NT2/D1 (cell line): ENCODE results near the gene JDP2.

Experiments used
- DNase-seq: peaks from one replicate; pipeline ENCODE4 v3.0.0-alpha.2; 2011; ENCODE audit warnings: low read depth, low spot score
- H3K27me3 ChIP-seq: 2 replicates; pipeline ENCODE4 v1.6.0; 2011; ENCODE audit warnings: mild to moderate bottlenecking; ENCODE audit not compliant: insufficient read length, insufficient read depth
- H3K36me3 ChIP-seq: 2 replicates; pipeline ENCODE4 v1.6.1; 2011; ENCODE audit warnings: mild to moderate bottlenecking, low read length, mixed read lengths; ENCODE audit not compliant: insufficient read depth, insufficient read length
- H3K4me1 ChIP-seq: 2 replicates; pipeline ENCODE4 v1.5.1; 2011; ENCODE audit not compliant: insufficient read depth, insufficient read length
- H3K4me3 ChIP-seq: 2 replicates; pipeline ENCODE4 v1.5.1; 2011; ENCODE audit warnings: low read depth; ENCODE audit not compliant: insufficient read length
- H3K9ac ChIP-seq: 2 replicates; pipeline ENCODE4 v1.6.0; 2011; ENCODE audit warnings: low read depth; ENCODE audit not compliant: insufficient read length
- H3K9me3 ChIP-seq: 2 replicates; pipeline ENCODE4 v1.5.1; 2011; ENCODE audit warnings: mild to moderate bottlenecking, low read length; ENCODE audit not compliant: insufficient read depth
- SUZ12 ChIP-seq: IDR thresholded peaks from 2 replicates; pipeline ENCODE4 v1.6.1; 2011; ENCODE audit not compliant: insufficient read length, insufficient read depth; ENCODE audit errors: extremely low read depth
- YY1 ChIP-seq: IDR thresholded peaks from 2 replicates; pipeline ENCODE4 v1.6.1; 2011; ENCODE audit not compliant: insufficient read length, insufficient read depth
- ZNF274 ChIP-seq: IDR thresholded peaks from 2 replicates; pipeline ENCODE4 v1.6.1; 2011; ENCODE audit warnings: mild to moderate bottlenecking, low read depth, low read length

JDP2 gene

DNA sequence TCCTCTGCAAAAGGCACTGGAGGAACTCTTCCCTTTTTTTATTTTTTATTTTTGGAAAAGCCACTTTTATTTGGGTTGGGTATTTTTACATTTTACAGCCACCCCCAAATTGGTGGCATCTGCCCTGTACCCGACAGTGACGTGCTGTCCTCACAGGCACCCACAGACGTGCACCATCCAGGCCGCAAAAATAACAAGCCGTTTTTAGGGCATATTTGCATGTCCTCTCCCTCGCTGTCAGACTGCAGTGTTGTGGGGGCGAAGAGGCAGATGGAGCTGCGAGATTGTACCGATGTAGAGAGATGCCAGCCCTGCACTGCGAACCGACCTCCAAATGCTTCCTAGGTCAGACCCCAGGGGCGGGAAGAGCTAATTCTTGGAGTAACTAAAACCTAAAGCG lies 12.2 kb downstream of the JDP2 start:
- TF ChIP-seq ZNF274 (no peak), YY1 (no peak), SUZ12 (no peak)
- Histone ChIP-seq H3K27me3 (no peaks in the 10 kb centered on the region), H3K4me1 (no peaks in the 10 kb centered on the region), H3K9me3 (no peaks in the 10 kb centered on the region), H3K4me3 (no peak overlapping the region), H3K9ac (no peak overlapping the region), H3K36me3 (peaks cover 97% of the 10 kb centered on the region)
- no peak for DNase-seq

DNA sequence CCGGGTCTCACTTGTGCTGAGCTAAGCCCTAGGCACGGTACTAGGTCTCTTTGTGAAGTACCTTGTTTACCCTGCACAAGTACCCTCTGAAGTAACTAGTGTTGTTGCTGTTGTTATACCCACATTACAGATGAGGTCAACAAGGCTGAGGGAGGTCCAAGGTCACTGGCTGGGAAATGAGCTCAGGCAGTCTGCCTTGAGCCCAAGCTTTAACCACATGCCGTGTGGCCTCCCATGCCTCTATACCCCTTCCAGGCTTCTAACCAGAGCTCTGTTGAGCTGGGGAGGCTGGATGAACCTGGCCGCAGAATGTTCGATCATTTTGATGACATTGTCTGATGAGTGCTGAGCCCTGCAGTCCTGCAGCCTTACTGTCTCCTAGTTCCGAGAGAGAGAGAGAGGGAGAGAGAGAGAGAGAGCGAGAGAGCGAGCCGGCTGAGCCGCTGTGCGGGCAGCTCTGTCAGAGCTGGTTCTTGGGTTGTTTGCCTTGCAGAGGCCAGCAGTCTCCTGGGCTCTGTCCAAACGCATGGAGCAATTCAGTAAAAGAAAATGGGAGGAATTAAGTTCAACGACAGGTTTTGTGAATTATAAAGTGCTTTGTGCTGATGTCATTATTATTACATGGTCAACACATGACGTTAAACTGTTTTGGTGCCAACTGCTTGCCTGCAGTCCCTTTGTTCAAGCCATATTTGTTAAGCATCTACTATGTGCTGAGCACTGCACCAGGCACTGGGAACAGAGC lies 13.1 kb downstream of the JDP2 start:
- Histone ChIP-seq H3K27me3 (no peaks in the 10 kb centered on the region), H3K9ac (no peak overlapping the region), H3K36me3 (peaks cover 93% of the 10 kb centered on the region), H3K9me3 (no peaks in the 10 kb centered on the region), H3K4me3 (no peak overlapping the region), H3K4me1 (no peaks in the 10 kb centered on the region)
- no peak for DNase-seq
- no peak for TF ChIP-seq YY1

DNA sequence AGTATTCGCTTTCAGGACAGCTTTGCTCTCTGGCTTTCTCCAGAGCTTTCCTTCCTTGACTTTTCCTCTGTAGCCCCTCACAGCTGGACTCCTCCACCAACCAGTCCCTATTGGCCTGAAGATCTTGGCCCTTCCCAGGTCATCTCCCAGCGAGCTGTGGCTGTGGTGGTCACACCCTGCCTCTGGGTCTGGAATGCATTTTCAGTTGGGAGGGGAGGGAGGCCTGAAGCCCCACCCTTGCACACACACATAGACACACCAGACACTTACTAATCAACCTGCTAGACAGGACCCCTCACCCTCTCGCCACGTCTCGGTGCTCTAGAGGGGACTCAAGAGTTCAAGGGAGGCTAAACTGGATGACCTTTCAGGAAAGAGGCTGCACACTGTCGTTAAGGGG lies 13.9 kb downstream of the JDP2 start:
- Histone ChIP-seq H3K9ac (no peak overlapping the region), H3K27me3 (no peaks in the 10 kb centered on the region), H3K4me3 (no peak overlapping the region), H3K36me3 (peaks cover 91% of the 10 kb centered on the region), H3K4me1 (no peaks in the 10 kb centered on the region), H3K9me3 (no peaks in the 10 kb centered on the region)
- DNase-seq: no peak
- TF ChIP-seq SUZ12 (no peak), YY1 (no peak), ZNF274 (no peak)

DNA sequence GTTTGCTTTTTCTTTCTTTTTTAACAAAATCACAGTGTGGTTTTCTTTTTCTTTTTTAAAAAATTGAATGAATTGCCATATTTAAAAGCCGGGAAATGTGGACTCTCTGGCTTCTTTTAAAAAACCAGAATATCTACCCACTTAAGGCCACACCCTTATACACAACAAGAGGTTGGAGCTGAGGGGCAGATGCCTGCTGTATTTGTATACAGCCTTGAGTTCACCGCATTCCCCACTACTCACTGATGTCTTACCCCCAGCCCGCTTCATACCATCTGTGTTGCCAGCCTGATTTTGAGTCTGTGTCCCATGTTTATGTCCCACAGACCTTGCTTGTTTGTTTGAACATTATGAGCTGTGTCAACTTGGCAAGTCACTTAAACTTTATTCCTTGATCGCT lies 14.3 kb downstream of the JDP2 start:
- no peaks in the 10 kb centered on the region for H3K27me3 ChIP-seq
- H3K36me3 ChIP-seq: peaks cover 92% of the 10 kb centered on the region
- no peak for TF ChIP-seq YY1
- no peak for TF ChIP-seq ZNF274
- no peak for TF ChIP-seq SUZ12
- no peaks in the 10 kb centered on the region for H3K4me1 ChIP-seq
- H3K4me3 ChIP-seq: no peak overlapping the region
- H3K9me3 ChIP-seq: no peaks in the 10 kb centered on the region
- H3K9ac ChIP-seq: no peak overlapping the region
- DNase-seq: no peak

DNA sequence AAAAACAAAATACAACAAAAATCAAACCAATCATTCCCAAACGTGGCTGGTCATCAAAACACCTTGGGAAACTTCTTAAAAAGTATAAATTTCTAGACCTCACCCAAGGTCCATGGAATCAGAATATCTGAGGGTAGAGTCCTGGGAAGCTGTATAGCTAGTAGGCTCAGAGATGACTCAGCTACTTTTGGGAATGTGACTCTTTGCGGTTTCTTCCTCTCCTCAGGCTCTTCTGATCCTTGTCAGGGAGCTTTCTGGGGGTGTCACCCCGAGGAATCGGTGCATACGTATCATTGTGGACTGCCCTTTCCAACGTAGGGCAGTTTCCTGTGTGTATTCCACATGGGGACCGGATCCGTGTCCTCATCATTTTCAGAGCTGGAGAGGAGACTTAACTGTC lies 14.8 kb downstream of the JDP2 start:
- Histone ChIP-seq H3K27me3 (no peaks in the 10 kb centered on the region), H3K9me3 (no peaks in the 10 kb centered on the region), H3K4me3 (no peak overlapping the region), H3K36me3 (peaks cover 87% of the 10 kb centered on the region), H3K4me1 (no peaks in the 10 kb centered on the region), H3K9ac (no peak overlapping the region)
- TF ChIP-seq YY1 (no peak), SUZ12 (no peak), ZNF274 (no peak)
- no peak for DNase-seq

DNA sequence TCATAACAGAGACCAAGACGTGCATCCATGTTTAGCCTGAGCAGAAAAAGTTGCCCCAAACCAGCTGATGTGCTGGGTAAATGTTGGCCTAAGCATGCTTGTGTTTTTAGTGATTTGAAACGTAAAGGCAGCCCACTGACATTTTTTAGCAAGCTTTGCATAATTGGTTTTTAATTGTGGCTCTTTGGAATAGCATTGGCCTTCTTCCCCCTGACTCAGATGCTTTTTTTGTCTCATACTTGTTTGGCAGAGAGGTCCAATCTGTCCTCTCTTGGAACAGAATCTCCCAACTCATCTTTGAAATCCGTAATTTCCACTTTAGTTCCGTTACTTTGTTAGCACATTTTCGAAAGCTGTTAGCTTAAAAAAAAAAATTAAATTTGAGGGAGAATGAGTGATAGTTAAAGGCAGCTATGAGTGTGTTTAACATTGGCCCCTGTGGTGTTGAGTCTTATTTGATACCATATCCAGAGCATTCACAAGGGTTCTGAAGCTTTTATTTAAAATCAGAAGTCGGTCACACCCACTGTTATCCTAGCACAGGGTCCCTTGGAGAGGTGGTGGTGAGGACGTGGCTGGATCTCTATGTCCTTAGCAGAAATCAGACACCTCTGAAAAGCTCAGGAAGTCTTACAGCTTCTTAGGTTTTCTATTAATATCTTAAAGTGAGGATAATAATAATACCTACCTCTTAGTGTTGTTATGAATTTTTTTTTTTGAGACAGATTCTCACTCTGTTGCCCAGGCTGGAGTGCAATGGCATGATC lies 15.6 kb downstream of the JDP2 start:
- TF ChIP-seq YY1 (no peak), SUZ12 (no peak), ZNF274 (no peak)
- DNase-seq: no peak

DNA sequence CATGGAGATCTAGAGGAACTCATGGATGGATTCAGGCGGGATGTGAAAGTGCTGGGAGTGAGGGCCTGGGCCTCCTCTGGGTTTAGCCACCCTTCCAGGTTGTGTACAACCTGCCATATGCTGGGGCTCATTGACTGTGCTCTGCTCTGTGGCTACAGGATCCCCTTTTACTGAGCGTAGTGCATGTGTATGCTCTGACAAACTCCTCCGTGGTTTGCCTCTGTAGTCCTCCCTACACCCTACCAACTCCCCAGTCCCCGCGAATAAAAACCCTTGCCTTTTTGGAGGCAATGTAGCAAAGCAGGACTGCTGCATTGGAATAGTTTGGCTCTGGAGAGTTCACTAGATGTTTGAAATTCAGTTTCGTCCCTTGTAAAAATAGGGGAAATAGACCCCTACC lies 17.4 kb downstream of the JDP2 start:
- peaks cover 74% of the 10 kb centered on the region for H3K36me3 ChIP-seq
- no peaks in the 10 kb centered on the region for H3K4me1 ChIP-seq
- DNase-seq: no peak
- TF ChIP-seq YY1 (no peak), ZNF274 (no peak), SUZ12 (no peak)
- H3K9me3 ChIP-seq: no peaks in the 10 kb centered on the region
- no peak overlapping the region for H3K4me3 ChIP-seq
- no peak overlapping the region for H3K9ac ChIP-seq
- no peaks in the 10 kb centered on the region for H3K27me3 ChIP-seq

More for the DNA sequence above, 15.6 kb downstream of the JDP2 start:
- H3K9ac ChIP-seq: no peak overlapping the region
- no peaks in the 10 kb centered on the region for H3K27me3 ChIP-seq
- H3K9me3 ChIP-seq: no peaks in the 10 kb centered on the region
- peaks cover 85% of the 10 kb centered on the region for H3K36me3 ChIP-seq
- H3K4me3 ChIP-seq: no peak overlapping the region
- no peaks in the 10 kb centered on the region for H3K4me1 ChIP-seq
